ENCODE data around the gene NMRK2.
A peak's percentile ranks its signal among the peaks of the same experiment; 100 is the strongest.
"Not testable (repeated sequence)": the region's sequence is repeated elsewhere in the genome, so short reads cannot be mapped to it uniquely, and the experiment has no call there.

The NMRK2 gene

GRCh38 chr19:3966051-3967017 is 33.5 kb downstream of the NMRK2 start:
- H3K4me2 ChIP-seq (ENCODE audit: insufficient read depth, low read length, poor library complexity, severe bottlenecking): no peak overlapping the region
- H3K79me1 ChIP-seq (ENCODE audit: low read depth, low read length): peaks cover 27% of the 10 kb centered on the region
- no peak overlapping the region for H3K27ac ChIP-seq (replicated peaks; ENCODE audit: low read length)
- H2BK12ac ChIP-seq (ENCODE audit: low read length): peak overlapping the region; percentile 22
- no peak overlapping the region for H2AFZ ChIP-seq (ENCODE audit: low read length)
- DNase-seq (ENCODE audit: low spot score): no peak
- H3K9me3 ChIP-seq (replicated peaks in 1 of 2; ENCODE audit: control insufficient read depth in 2 of 2, insufficient read depth in 1 of 2, low read depth in 1 of 2, low read length in 2 of 2): peaks cover 0 to 2% of the 10 kb centered on the region in 2 donors
- H4K91ac ChIP-seq (ENCODE audit: low read depth, low read length, poor library complexity): no peak overlapping the region
- no peak overlapping the region for H3K18ac ChIP-seq (ENCODE audit: low read length)
- peak overlapping the region; percentile 89 for H2AK5ac ChIP-seq (ENCODE audit: low read depth, low read length)
- H3K4ac ChIP-seq (ENCODE audit: low read length): peak overlapping the region; percentile 53
- no peak overlapping the region for H2BK120ac ChIP-seq (ENCODE audit: low read depth, low read length)
- H3K9ac ChIP-seq (ENCODE audit: low read depth, low read length, poor library complexity): peak overlapping the region; percentile 81
- no peak overlapping the region for H3K4me3 ChIP-seq (ENCODE audit: low read length in 2 of 2)
- H2BK5ac ChIP-seq (ENCODE audit: low read length): peak overlapping the region; percentile 30
- peaks cover 50 to 70% of the 10 kb centered on the region in 2 donors for H3K36me3 ChIP-seq (replicated peaks in 1 of 2; ENCODE audit: control insufficient read depth in 2 of 2, insufficient read depth in 2 of 2, low read length in 2 of 2)
- H4K8ac ChIP-seq (ENCODE audit: low read depth, low read length): no peak overlapping the region
- peaks cover 18 to 24% of the 10 kb centered on the region in 2 donors for H3K4me1 ChIP-seq (ENCODE audit: control insufficient read depth in 2 of 2, insufficient read depth in 1 of 2, low read depth in 1 of 2, low read length in 2 of 2)
- H3K14ac ChIP-seq (ENCODE audit: low read length): no peak overlapping the region
- no peak overlapping the region for H2BK15ac ChIP-seq (ENCODE audit: low read length)
- no peaks in the 10 kb centered on the region for H3K27me3 ChIP-seq (ENCODE audit: control insufficient read depth in 3 of 3, insufficient read depth in 3 of 3, low read depth in 1 of 3, low read length in 3 of 3)
- H3K23ac ChIP-seq (ENCODE audit: low read depth, low read length, poor library complexity): peak overlapping the region; percentile 34
- no CpG with 5 or more reads among the region's 30 CpGs for WGBS, 2 donors (ENCODE audit: extremely low coverage in 2 of 2, insufficient read length in 2 of 2, insufficient replicate concordance in 1 of 2)

DNA sequence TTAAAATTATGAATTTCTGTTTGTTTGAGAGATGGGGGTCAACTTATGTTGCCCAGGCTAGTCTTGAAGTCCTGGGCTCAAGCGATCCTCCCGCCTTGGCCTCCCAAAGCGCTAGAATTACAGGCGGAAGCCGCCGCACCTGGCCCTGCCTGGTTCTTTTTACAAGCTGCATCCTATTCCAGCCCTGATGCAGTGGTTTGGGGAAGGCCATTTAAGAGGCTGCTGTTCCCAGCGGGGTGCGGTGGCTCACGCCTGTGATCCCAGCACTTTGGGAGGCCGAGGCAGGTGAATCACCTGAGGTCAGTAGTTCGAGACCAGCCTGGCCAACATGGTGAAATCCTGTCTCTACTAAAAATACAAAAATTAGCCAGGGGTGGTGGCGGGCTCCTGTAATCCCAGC is 35.1 kb downstream of the NMRK2 start:
- DNase-seq (ENCODE audit: low spot score); H3K9ac ChIP-seq (ENCODE audit: low read depth, low read length, poor library complexity); H3K23ac ChIP-seq (ENCODE audit: low read depth, low read length, poor library complexity); H2BK12ac ChIP-seq (ENCODE audit: low read length); H4K91ac ChIP-seq (ENCODE audit: low read depth, low read length, poor library complexity); H3K27me3 ChIP-seq (ENCODE audit: control insufficient read depth in 3 of 3, insufficient read depth in 3 of 3, low read depth in 1 of 3, low read length in 3 of 3); H2AFZ ChIP-seq (ENCODE audit: low read length); H3K14ac ChIP-seq (ENCODE audit: low read length); H3K4me2 ChIP-seq (ENCODE audit: insufficient read depth, low read length, poor library complexity, severe bottlenecking); H3K4me3 ChIP-seq (ENCODE audit: low read length in 2 of 2); H3K4ac ChIP-seq (ENCODE audit: low read length); H2BK120ac ChIP-seq (ENCODE audit: low read depth, low read length); H4K8ac ChIP-seq (ENCODE audit: low read depth, low read length); H3K9me3 ChIP-seq (replicated peaks in 1 of 2; ENCODE audit: control insufficient read depth in 2 of 2, insufficient read depth in 1 of 2, low read depth in 1 of 2, low read length in 2 of 2): not testable (repeated sequence)
- H3K27ac ChIP-seq (replicated peaks; ENCODE audit: low read length): peak overlapping the region; percentile 88
- H2AK5ac ChIP-seq (ENCODE audit: low read depth, low read length): peak overlapping the region; percentile 75
- H3K18ac ChIP-seq (ENCODE audit: low read length): peak overlapping the region; percentile 80
- H3K36me3 ChIP-seq (replicated peaks in 1 of 2; ENCODE audit: control insufficient read depth in 2 of 2, insufficient read depth in 2 of 2, low read length in 2 of 2): peaks cover 41 to 58% of the 10 kb centered on the region in 2 donors
- H2BK5ac ChIP-seq (ENCODE audit: low read length): peak overlapping the region; percentile 66
- H3K79me1 ChIP-seq (ENCODE audit: low read depth, low read length): peaks cover 23% of the 10 kb centered on the region
- H2BK15ac ChIP-seq (ENCODE audit: low read length): peak overlapping the region; percentile 62
- peaks cover 19 to 25% of the 10 kb centered on the region in 2 donors for H3K4me1 ChIP-seq (ENCODE audit: control insufficient read depth in 2 of 2, insufficient read depth in 1 of 2, low read depth in 1 of 2, low read length in 2 of 2)
- WGBS, 2 donors (ENCODE audit: extremely low coverage in 2 of 2, insufficient read length in 2 of 2, insufficient replicate concordance in 1 of 2): no CpG with 5 or more reads among the region's 12 CpGs

DNA sequence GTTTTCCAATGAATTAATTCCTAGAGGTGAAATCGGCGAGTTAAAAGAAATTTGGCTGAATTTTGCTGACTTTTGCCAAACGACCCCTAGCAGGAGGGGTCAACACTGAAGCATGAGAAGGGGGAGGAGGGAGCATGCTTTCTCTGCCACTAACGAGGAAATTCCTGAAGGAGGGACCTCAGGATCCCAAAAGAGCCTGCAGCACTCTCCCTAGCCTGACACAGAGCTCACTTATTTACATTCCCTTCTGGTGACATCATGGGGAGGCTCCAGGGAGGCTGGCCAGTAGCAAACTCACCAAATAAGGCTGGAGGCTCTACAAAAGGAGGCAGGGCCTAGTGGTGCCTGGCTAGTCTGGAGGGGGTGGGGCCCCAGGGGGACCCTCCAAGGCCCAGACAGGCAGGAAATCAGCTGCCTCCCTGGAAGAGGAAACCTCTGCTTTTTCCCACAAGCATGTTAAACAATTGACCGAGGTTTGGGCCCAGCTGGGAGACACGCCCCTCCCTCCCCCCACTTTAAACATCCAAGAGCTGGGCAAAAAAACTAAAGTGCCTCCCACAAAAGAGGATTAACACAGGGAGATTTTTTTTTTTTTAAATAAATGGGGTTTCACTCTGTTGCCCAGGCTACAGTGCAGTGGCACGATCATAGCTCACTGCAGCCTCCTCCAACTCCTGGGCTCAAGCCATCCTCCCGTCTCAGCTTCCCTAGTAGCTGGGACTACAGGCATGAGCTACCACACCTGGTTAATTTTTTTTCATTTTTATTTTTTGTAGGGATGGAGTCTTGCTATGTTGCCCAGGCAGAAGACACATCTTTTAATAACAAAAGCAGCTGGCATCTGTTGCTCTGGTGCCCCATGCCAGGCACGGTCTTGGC is 35.9 kb downstream of the NMRK2 start:
- Histone ChIP-seq H2BK120ac (ENCODE audit: low read depth, low read length) (no peak overlapping the region), H3K4me1 (ENCODE audit: control insufficient read depth in 2 of 2, insufficient read depth in 1 of 2, low read depth in 1 of 2, low read length in 2 of 2) (peaks cover 19 to 25% of the 10 kb centered on the region in 2 donors), H2AFZ (ENCODE audit: low read length) (no peak overlapping the region), H3K18ac (ENCODE audit: low read length) (no peak overlapping the region), H3K79me1 (ENCODE audit: low read depth, low read length) (peaks cover 20% of the 10 kb centered on the region), H3K4ac (ENCODE audit: low read length) (no peak overlapping the region), H3K4me2 (ENCODE audit: insufficient read depth, low read length, poor library complexity, severe bottlenecking) (peak overlapping the region; percentile 75), H4K8ac (ENCODE audit: low read depth, low read length) (no peak overlapping the region), H3K9me3 (replicated peaks in 1 of 2; ENCODE audit: control insufficient read depth in 2 of 2, insufficient read depth in 1 of 2, low read depth in 1 of 2, low read length in 2 of 2) (no peaks in the 10 kb centered on the region), H3K23ac (ENCODE audit: low read depth, low read length, poor library complexity) (no peak overlapping the region), H3K4me3 (ENCODE audit: low read length in 2 of 2) (peak overlapping the region in 1 of 2 donors; percentile 88), H4K91ac (ENCODE audit: low read depth, low read length, poor library complexity) (no peak overlapping the region), H3K27ac (replicated peaks; ENCODE audit: low read length) (peak overlapping the region; percentile 88), H2BK5ac (ENCODE audit: low read length) (peak overlapping the region; percentile 56), H3K14ac (ENCODE audit: low read length) (no peak overlapping the region), H2BK12ac (ENCODE audit: low read length) (no peak overlapping the region), H3K9ac (ENCODE audit: low read depth, low read length, poor library complexity) (no peak overlapping the region), H3K36me3 (replicated peaks in 1 of 2; ENCODE audit: control insufficient read depth in 2 of 2, insufficient read depth in 2 of 2, low read length in 2 of 2) (peaks cover 33 to 50% of the 10 kb centered on the region in 2 donors), H2AK5ac (ENCODE audit: low read depth, low read length) (no peak overlapping the region), H3K27me3 (ENCODE audit: control insufficient read depth in 3 of 3, insufficient read depth in 3 of 3, low read depth in 1 of 3, low read length in 3 of 3) (no peaks in the 10 kb centered on the region), H2BK15ac (ENCODE audit: low read length) (no peak overlapping the region)
- peak; percentile 97 for DNase-seq (ENCODE audit: low spot score)
- WGBS, 2 donors (ENCODE audit: extremely low coverage in 2 of 2, insufficient read length in 2 of 2, insufficient replicate concordance in 1 of 2): no CpG with 5 or more reads among the region's 9 CpGs
